Measurements from ENCODE around the gene BEX3. TPM values are rescaled to one million over a fixed set of nuclear protein-coding genes. Genes with fewer than 3 reads are reported as not detected.
A peak's percentile ranks its signal among the peaks of the same experiment; 100 is the strongest.
"Not testable (repeated sequence)": the region's sequence is repeated elsewhere in the genome, so short reads cannot be mapped to it uniquely, and the experiment has no call there.

The BEX3 gene
- total RNA-seq, 4 donors from 2014 or later: 9.1 to 102 (median 17.9) TPM

DNA sequence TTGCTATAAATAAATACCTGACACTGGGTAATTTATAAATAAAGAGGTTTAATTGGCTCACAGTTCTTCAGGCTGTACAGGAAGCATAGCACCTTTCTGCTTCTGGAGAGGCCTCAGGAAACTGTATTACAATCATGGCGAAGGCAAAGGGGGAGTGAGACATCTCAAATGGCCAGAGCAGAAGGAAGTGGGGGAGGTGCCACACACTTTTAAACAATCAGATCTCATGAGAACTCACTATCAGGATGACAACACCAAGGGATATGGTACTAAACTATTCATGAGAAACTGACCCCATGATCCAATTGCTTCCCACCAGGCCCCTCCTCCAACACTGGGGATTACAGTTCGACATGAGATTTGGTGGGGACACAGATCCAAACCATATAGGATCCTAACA is 31.7 kb upstream of the BEX3 start:
- Histone ChIP-seq H3K4me1 (no peaks in the 10 kb centered on the region), H3K27ac (no peak overlapping the region), H3K36me3 (no peaks in the 10 kb centered on the region), H3K4me3 (no peak overlapping the region), H3K9me3 (no peaks in the 10 kb centered on the region), H3K27me3 (no peaks in the 10 kb centered on the region)
- TF ChIP-seq, protein P1, sequence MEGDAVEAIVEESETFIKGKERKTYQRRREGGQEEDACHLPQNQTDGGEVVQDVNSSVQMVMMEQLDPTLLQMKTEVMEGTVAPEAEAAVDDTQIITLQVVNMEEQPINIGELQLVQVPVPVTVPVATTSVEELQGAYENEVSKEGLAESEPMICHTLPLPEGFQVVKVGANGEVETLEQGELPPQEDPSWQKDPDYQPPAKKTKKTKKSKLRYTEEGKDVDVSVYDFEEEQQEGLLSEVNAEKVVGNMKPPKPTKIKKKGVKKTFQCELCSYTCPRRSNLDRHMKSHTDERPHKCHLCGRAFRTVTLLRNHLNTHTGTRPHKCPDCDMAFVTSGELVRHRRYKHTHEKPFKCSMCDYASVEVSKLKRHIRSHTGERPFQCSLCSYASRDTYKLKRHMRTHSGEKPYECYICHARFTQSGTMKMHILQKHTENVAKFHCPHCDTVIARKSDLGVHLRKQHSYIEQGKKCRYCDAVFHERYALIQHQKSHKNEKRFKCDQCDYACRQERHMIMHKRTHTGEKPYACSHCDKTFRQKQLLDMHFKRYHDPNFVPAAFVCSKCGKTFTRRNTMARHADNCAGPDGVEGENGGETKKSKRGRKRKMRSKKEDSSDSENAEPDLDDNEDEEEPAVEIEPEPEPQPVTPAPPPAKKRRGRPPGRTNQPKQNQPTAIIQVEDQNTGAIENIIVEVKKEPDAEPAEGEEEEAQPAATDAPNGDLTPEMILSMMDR (IDR thresholded peaks at IDR 0.05): no peak
- TF ChIP-seq POLR2A (IDR thresholded peaks at IDR 0.05): no peak
- DNase-seq: no peak

DNA sequence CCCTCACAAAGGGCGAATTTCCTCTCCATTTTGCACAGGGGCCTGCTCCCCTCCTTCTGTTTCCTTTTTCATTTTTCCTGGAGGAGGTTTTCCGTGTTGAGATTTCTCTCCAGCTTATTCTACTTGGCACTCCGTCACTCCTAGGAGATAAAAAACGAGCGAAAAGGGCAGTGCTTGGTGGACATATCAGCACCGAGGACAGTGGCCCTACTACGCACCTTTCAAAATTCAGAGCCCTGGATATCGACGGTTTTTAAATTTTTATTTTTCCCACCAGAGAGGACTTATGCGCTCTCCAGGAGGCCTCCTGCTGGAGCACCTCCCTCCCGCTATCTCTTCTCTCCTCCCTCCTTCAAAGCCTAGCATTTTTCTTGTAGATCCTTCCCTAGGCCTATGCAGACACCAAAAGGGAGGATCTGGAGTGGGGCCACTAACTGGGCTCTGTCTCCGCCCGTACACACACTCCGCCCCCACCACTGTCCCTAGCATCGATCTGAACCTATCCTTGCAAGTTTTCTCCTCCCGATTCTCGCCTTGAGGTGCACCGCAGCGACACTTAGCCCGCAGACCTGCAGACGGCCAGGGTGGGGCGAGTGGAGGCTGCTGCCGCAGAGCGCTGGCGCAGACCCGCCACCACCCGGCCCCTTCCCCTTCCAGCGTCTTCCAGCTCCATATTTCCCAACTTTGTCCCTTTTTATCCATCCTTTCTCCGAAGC is 28.5 kb upstream of the BEX3 start:
- Histone ChIP-seq H3K27ac (no peak overlapping the region), H3K9me3 (no peaks in the 10 kb centered on the region), H3K36me3 (no peaks in the 10 kb centered on the region), H3K4me1 (no peaks in the 10 kb centered on the region), H3K4me3 (no peak overlapping the region), H3K27me3 (no peaks in the 10 kb centered on the region)
- no peak for DNase-seq
- TF ChIP-seq, protein P1 (IDR thresholded peaks at IDR 0.05): no peak
- no peak for TF ChIP-seq POLR2A (IDR thresholded peaks at IDR 0.05)

GRCh38 chrX:103356130-103356798 is 20.1 kb upstream of the BEX3 start, which contains the start of gene TCEAL9:
Gene TCEAL9, plus strand, starts transcription at chrX:103356506. Its CDS starts 1,179 bp downstream, at chrX:103357685.
- TF ChIP-seq POLR2A (IDR thresholded peaks at IDR 0.05): peak in 1 of 2 donors; percentile 51
- TF ChIP-seq, protein P1 (IDR thresholded peaks at IDR 0.05): no peak
- Histone ChIP-seq H3K36me3 (no peaks in the 10 kb centered on the region), H3K4me1 (no peaks in the 10 kb centered on the region), H3K9me3 (no peaks in the 10 kb centered on the region), H3K4me3 (peak within 1 kb of the TSS; percentile 34 to 65 (median 51)), H3K27ac (peak within 1 kb of the TSS; percentile 53 to 89 (median 73)), H3K27me3 (no peaks in the 10 kb centered on the region)
- DNase-seq: peak in 2 of 3 donors; percentile 59 to 64

- Histone ChIP-seq H3K4me3 (peak overlapping the region; percentile 34 to 65 (median 51)), H3K27ac (peak overlapping the region; percentile 53 to 89 (median 73)), H3K27me3 (no peaks in the 10 kb centered on the region), H3K9me3 (no peaks in the 10 kb centered on the region), H3K36me3 (no peaks in the 10 kb centered on the region), H3K4me1 (no peaks in the 10 kb centered on the region)
- TF ChIP-seq POLR2A (IDR thresholded peaks at IDR 0.05): no peak
- TF ChIP-seq, protein P1 (IDR thresholded peaks at IDR 0.05): no peak
- DNase-seq: no peak
Measured at GRCh38 chrX:103356858-103357257, 19.5 kb upstream of the BEX3 start.

DNA sequence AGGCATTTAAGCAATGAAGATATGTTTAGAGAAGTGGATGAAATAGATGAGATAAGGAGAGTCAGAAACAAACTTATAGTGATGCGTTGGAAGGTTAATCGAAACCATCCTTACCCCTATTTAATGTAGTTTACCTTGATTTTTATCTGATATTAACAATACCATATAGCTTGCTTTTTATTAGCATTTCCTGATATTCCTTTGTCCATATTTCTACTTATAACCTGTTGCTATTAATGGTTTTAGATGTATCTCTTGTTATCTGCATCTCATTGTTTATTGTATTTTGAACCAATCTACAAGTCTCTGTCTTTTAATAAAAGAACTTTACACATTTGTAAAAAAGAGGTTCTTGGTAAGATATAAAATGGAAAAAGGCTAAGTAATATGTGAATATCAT is 18.5 kb upstream of the BEX3 start:
- H3K9me3 ChIP-seq: no peaks in the 10 kb centered on the region
- no peak overlapping the region for H3K4me3 ChIP-seq
- H3K36me3 ChIP-seq: no peaks in the 10 kb centered on the region
- H3K27me3 ChIP-seq: no peaks in the 10 kb centered on the region
- no peak for DNase-seq
- no peaks in the 10 kb centered on the region for H3K4me1 ChIP-seq
- TF ChIP-seq POLR2A (IDR thresholded peaks at IDR 0.05): no peak
- TF ChIP-seq, protein P1 (IDR thresholded peaks at IDR 0.05): no peak
- no peak overlapping the region for H3K27ac ChIP-seq

DNA sequence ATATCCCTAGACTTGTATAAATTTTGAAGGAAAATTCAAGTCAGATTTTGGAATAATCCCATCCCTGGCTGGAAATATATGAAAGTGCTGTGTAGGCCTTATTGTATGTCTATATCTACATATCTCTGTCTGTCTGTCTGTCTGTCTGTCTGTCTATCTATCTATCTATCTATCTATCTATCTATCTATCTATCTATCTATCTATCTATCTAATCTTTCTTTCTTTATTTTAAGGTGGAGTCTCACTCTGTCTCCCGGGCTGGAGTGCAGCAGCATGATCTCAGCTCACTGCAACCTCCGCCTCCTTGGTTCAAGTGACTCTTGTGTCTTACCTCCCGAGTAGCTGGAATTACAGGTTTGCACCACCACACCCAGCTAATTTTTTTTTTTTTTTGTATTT is 16.7 kb upstream of the BEX3 start:
- H3K27me3 ChIP-seq: not testable (repeated sequence)

More for the DNA sequence above, 16.7 kb upstream of the BEX3 start:
- not testable (repeated sequence) for H3K4me1 ChIP-seq, H3K4me3 ChIP-seq, H3K36me3 ChIP-seq, H3K9me3 ChIP-seq, DNase-seq, H3K27ac ChIP-seq
